WTC11 (cell line): Measurements from ENCODE around the gene PCDH7. TPM values are rescaled to one million over a fixed set of nuclear protein-coding genes. Genes with fewer than 3 reads are reported as not detected.

Source experiments
- ATAC-seq: fragments of 200-7000 bp; cut with Tn5 transposase; 2 replicates; pipeline ENCODE4 v1.10.0; 2021; ENCODE audit warnings: mild to moderate bottlenecking, moderate library complexity
- CTCF ChIA-PET: fragments of 300-600 bp; sonication (Branson Sonifier 250); formaldehyde crosslinking; loops from one replicate; lab custom pipeline; 2021; ENCODE audit warnings: antibody characterized with exemption; lab: Charles Lee
- POLR2A ChIA-PET: fragments of 350-600 bp; sonication (Branson Sonifier 250); formaldehyde crosslinking; loops from one replicate; lab custom pipeline; 2021; ENCODE audit warnings: antibody characterized with exemption; lab: Charles Lee
- DNase-seq: peaks from one replicate; pipeline ENCODE4 v3.0.0; 2021; ENCODE audit warnings: low spot score
- H3K27ac Mint-ChIP-seq: 2 replicates; pipeline ENCODE4 v1.8.0; 2021; ENCODE audit warnings: mixed read lengths
- H3K27me3 Mint-ChIP-seq: 2 replicates; pipeline ENCODE4 v1.8.0; 2021; ENCODE audit warnings: low read depth, mild to moderate bottlenecking, moderate library complexity, mixed read lengths
- H3K36me3 Mint-ChIP-seq: 2 replicates; pipeline ENCODE4 v1.8.0; 2021; ENCODE audit warnings: mixed read lengths
- H3K4me1 Mint-ChIP-seq: 2 replicates; pipeline ENCODE4 v1.8.0; 2022; ENCODE audit warnings: mixed read lengths
- H3K4me3 Mint-ChIP-seq: 2 replicates; pipeline ENCODE4 v1.8.0; 2021; ENCODE audit warnings: mild to moderate bottlenecking, moderate library complexity, mixed read lengths
- H3K9me3 Mint-ChIP-seq: 2 replicates; pipeline ENCODE4 v1.8.0; 2021; ENCODE audit warnings: mixed read lengths
- AFF4 ChIP-seq: sonication (generic); formaldehyde crosslinking; IDR thresholded peaks from 2 replicates; pipeline ENCODE4 v1.8.1; 2023; ENCODE audit warnings: mild to moderate bottlenecking, missing genetic modification reagents, borderline replicate concordance
- ARID4B ChIP-seq: sonication (generic); formaldehyde crosslinking; IDR thresholded peaks from 2 replicates; pipeline ENCODE4 v1.8.0; 2023; ENCODE audit warnings: missing genetic modification reagents, mild to moderate bottlenecking, borderline replicate concordance
- ATF1 ChIP-seq: sonication (generic); formaldehyde crosslinking; IDR thresholded peaks from 2 replicates; pipeline ENCODE4 v1.8.1; 2023; ENCODE audit warnings: mild to moderate bottlenecking, moderate library complexity, missing genetic modification reagents
- CREM ChIP-seq: sonication (generic); formaldehyde crosslinking; IDR thresholded peaks from 2 replicates; pipeline ENCODE4 v1.8.1; 2022; ENCODE audit warnings: mild to moderate bottlenecking, missing genetic modification reagents, moderate library complexity
- E2F5 ChIP-seq: sonication (generic); formaldehyde crosslinking; IDR thresholded peaks from 2 replicates; pipeline ENCODE4 v1.8.1; 2022; ENCODE audit warnings: mild to moderate bottlenecking, moderate library complexity, missing genetic modification reagents
- ESRRA ChIP-seq: sonication (generic); formaldehyde crosslinking; IDR thresholded peaks from 2 replicates; pipeline ENCODE4 v1.8.1; 2022; ENCODE audit warnings: mild to moderate bottlenecking, missing genetic modification reagents, borderline replicate concordance
- JAZF1 ChIP-seq: fragments of 250-450 bp; sonication (Bioruptor Pico); IDR thresholded peaks from 2 replicates; pipeline ENCODE4 v1.9.0; 2021; ENCODE audit warnings: moderate library complexity, mild to moderate bottlenecking, inconsistent platforms
- MAX ChIP-seq: sonication (generic); formaldehyde crosslinking; IDR thresholded peaks from 2 replicates; pipeline ENCODE4 v1.8.0; 2022; ENCODE audit warnings: mild to moderate bottlenecking, missing genetic modification reagents
- SMAD3 ChIP-seq: sonication (generic); formaldehyde crosslinking; IDR thresholded peaks from 2 replicates; pipeline ENCODE4 v1.8.0; 2022; ENCODE audit warnings: missing genetic modification reagents, mild to moderate bottlenecking, borderline replicate concordance
- SMAD4 ChIP-seq: sonication (generic); formaldehyde crosslinking; IDR thresholded peaks from 2 replicates; pipeline ENCODE4 v1.8.0; 2022; ENCODE audit warnings: mild to moderate bottlenecking, missing genetic modification reagents
- SP1 ChIP-seq: sonication (generic); formaldehyde crosslinking; conservative IDR thresholded peaks from 2 replicates; pipeline ENCODE4 v1.8.1; 2022; ENCODE audit warnings: missing genetic modification reagents
- ZNF232 ChIP-seq: sonication (generic); formaldehyde crosslinking; IDR thresholded peaks from 2 replicates; pipeline ENCODE4 v1.8.0; 2022; ENCODE audit warnings: mild to moderate bottlenecking, missing genetic modification reagents
- ZNF512 ChIP-seq: sonication (generic); formaldehyde crosslinking; IDR thresholded peaks from 2 replicates; pipeline ENCODE4 v1.8.1; 2022; ENCODE audit warnings: missing genetic modification reagents, borderline replicate concordance
- total RNA-seq: library from RNA; stranded (reverse); gene quantifications from 3 replicates; pipeline ENCODE4 v1.2.3, GENCODE V29; 2021

PCDH7 gene
- total RNA-seq, 1 experiment from 2014 or later: 3.9 TPM

- TF ChIP-seq ARID4B (CRISPR knock-in tag) (no peak), SMAD3 (CRISPR knock-in tag) (no peak), MAX (CRISPR knock-in tag) (no peak; the same call in 1 of the 2 replicates), ZNF512 (CRISPR knock-in tag) (no peak), ZNF232 (no peak), SP1 (peak; percentile 40; the same call in 1 of the 2 replicates), SMAD4 (CRISPR knock-in tag) (no peak), ESRRA (CRISPR knock-in tag) (no peak), ATF1 (CRISPR knock-in tag) (no peak), CREM (CRISPR knock-in tag) (peak; percentile 59; the same call in 1 of the 2 replicates)
- TF ChIP-seq, all 79 proteins: peak for 9
Observed at GRCh38 chr4:30717208-30718020, 2.8 kb upstream of the PCDH7 start (continued).

- Mint-ChIP-seq H3K27ac (no peak overlapping the region), H3K36me3 (no peaks in the 10 kb centered on the region), H3K4me1 (peaks cover 32% of the 10 kb centered on the region)
- peak; percentile 6 for ATAC-seq
- POLR2A ChIA-PET: no interaction called here
- TF ChIP-seq E2F5 (0 out of 2 replicates have a peak, but pooled peaks have one; percentile 24), JAZF1 (CRISPR knock-in tag) (no peak), AFF4 (CRISPR knock-in tag) (no peak)
- TF ChIP-seq, all 79 proteins: peak for 1
- CTCF ChIA-PET: interaction anchor here (0.7 kb wide), 1 partner anchor 956 kb away, joined by 3 read pairs; no protein-coding TSS in a partner anchor
- peak; percentile 66 for DNase-seq
- Mint-ChIP-seq H3K9me3 (no peaks in the 10 kb centered on the region), H3K4me3 (peak overlapping the region; percentile 97), H3K27me3 (peaks cover 49% of the 10 kb centered on the region)
Observed at GRCh38 chr4:30718021-30718542, 2.1 kb upstream of the PCDH7 start.
